ENCODE results near the gene PRELID1. TPM values are rescaled to one million over a fixed set of nuclear protein-coding genes. Genes with fewer than 3 reads are reported as not detected.
"Not testable (repeated sequence)": the region's sequence is repeated elsewhere in the genome, so short reads cannot be mapped to it uniquely, and the experiment has no call there.

The PRELID1 gene
- total and polyA plus RNA-seq, 4 donors = 57.2 to 104 (median 81.8) TPM

- 84 to 86% methylated on average over 21 of the region's 21 CpGs for whole genome bisulfite sequencing, 2 donors
- no peak overlapping the region for H3K4me3 ChIP-seq (ENCODE audit: low read length in 2 of 2)
- H3K36me3 ChIP-seq (ENCODE audit: control insufficient read depth in 1 of 2, insufficient read depth in 2 of 2, low read length in 1 of 2) = peaks cover 4 to 14% of the 10 kb centered on the region in 2 donors
- peak in 1 of 2 donors; percentile 49 for DNase-seq
- no peak overlapping the region for H3K27ac ChIP-seq (ENCODE audit: low read depth in 1 of 2, low read length in 2 of 2)
- H3K9me3 ChIP-seq (ENCODE audit: control insufficient read depth, low read length) = no peaks in the 10 kb centered on the region
- H3K4me1 ChIP-seq (ENCODE audit: control insufficient read depth in 1 of 2, insufficient read depth in 2 of 2, low read length in 2 of 2) = no peaks in the 10 kb centered on the region
- intact Hi-C loops (cut with DNase I) = no loop called here
- ATAC-seq (ENCODE audit: low FRiP score) = no peak
- H3K27me3 ChIP-seq (ENCODE audit: control insufficient read depth in 1 of 2, insufficient read depth in 2 of 2, low read length in 1 of 2) = no peaks in the 10 kb centered on the region
Observed at GRCh38 chr5:177334781-177335700, 31.4 kb downstream of the PRELID1 start.

GRCh38 chr5:177335701-177336065, 32.1 kb downstream of the PRELID1 start:
- Histone ChIP-seq H3K4me1 (ENCODE audit: control insufficient read depth in 1 of 2, insufficient read depth in 2 of 2, low read length in 2 of 2) (no peaks in the 10 kb centered on the region), H3K9me3 (ENCODE audit: control insufficient read depth, low read length) (no peaks in the 10 kb centered on the region), H3K4me3 (ENCODE audit: low read length in 2 of 2) (no peak overlapping the region), H3K27me3 (ENCODE audit: control insufficient read depth in 1 of 2, insufficient read depth in 2 of 2, low read length in 1 of 2) (no peaks in the 10 kb centered on the region), H3K36me3 (ENCODE audit: control insufficient read depth in 1 of 2, insufficient read depth in 2 of 2, low read length in 1 of 2) (peaks cover 4 to 14% of the 10 kb centered on the region in 2 donors), H3K27ac (ENCODE audit: low read depth in 1 of 2, low read length in 2 of 2) (no peak overlapping the region)
- intact Hi-C loops (cut with DNase I) = no loop called here
- DNase-seq (no peak), ATAC-seq (ENCODE audit: low FRiP score) (no peak)
- WGBS, 2 donors = 86 to 89% methylated on average over 7 of the region's 7 CpGs

- 70 to 73% methylated on average over 12 of the region's 12 CpGs for WGBS, 2 donors
- H3K9me3 ChIP-seq (ENCODE audit: control insufficient read depth, low read length) = no peaks in the 10 kb centered on the region
- H3K27ac ChIP-seq (ENCODE audit: low read depth in 1 of 2, low read length in 2 of 2) = no peak overlapping the region
- DNase-seq = no peak
- no peak for ATAC-seq (ENCODE audit: low FRiP score)
- H3K27me3 ChIP-seq (ENCODE audit: control insufficient read depth in 1 of 2, insufficient read depth in 2 of 2, low read length in 1 of 2) = no peaks in the 10 kb centered on the region
- peaks cover 4 to 12% of the 10 kb centered on the region in 2 donors for H3K36me3 ChIP-seq (ENCODE audit: control insufficient read depth in 1 of 2, insufficient read depth in 2 of 2, low read length in 1 of 2)
- no peaks in the 10 kb centered on the region for H3K4me1 ChIP-seq (ENCODE audit: control insufficient read depth in 1 of 2, insufficient read depth in 2 of 2, low read length in 2 of 2)
- H3K4me3 ChIP-seq (ENCODE audit: low read length in 2 of 2) = no peak overlapping the region
- intact Hi-C loops (cut with DNase I) = no loop called here
Observed at GRCh38 chr5:177336112-177336511, 32.5 kb downstream of the PRELID1 start.

- Histone ChIP-seq H3K9me3 (ENCODE audit: control insufficient read depth, low read length) (no peaks in the 10 kb centered on the region), H3K27ac (ENCODE audit: low read depth in 1 of 2, low read length in 2 of 2) (no peak overlapping the region), H3K4me1 (ENCODE audit: control insufficient read depth in 1 of 2, insufficient read depth in 2 of 2, low read length in 2 of 2) (no peaks in the 10 kb centered on the region), H3K4me3 (ENCODE audit: low read length in 2 of 2) (no peak overlapping the region), H3K36me3 (ENCODE audit: control insufficient read depth in 1 of 2, insufficient read depth in 2 of 2, low read length in 1 of 2) (peaks cover 4 to 12% of the 10 kb centered on the region in 2 donors), H3K27me3 (ENCODE audit: control insufficient read depth in 1 of 2, insufficient read depth in 2 of 2, low read length in 1 of 2) (no peaks in the 10 kb centered on the region)
- DNase-seq (no peak), ATAC-seq (ENCODE audit: low FRiP score) (no peak)
- intact Hi-C loops (cut with DNase I) = no loop called here
- WGBS, 2 donors = 93% methylated on average over 35 to 36 of the region's 36 CpGs
Observed at GRCh38 chr5:177336603-177337494, 33.2 kb downstream of the PRELID1 start.

GRCh38 chr5:177338251-177339106, 34.9 kb downstream of the PRELID1 start:
- H3K36me3 ChIP-seq (ENCODE audit: control insufficient read depth in 1 of 2, insufficient read depth in 2 of 2, low read length in 1 of 2) = peaks cover 4 to 13% of the 10 kb centered on the region in 2 donors
- 83 to 85% methylated on average over 22 of the region's 22 CpGs for WGBS, 2 donors
- no peak for ATAC-seq (ENCODE audit: low FRiP score)

GRCh38 chr5:177339107-177339638, 35.6 kb downstream of the PRELID1 start:
- ATAC-seq (ENCODE audit: low FRiP score) = peak; percentile 13
- H3K36me3 ChIP-seq (ENCODE audit: control insufficient read depth in 1 of 2, insufficient read depth in 2 of 2, low read length in 1 of 2) = peaks cover 4 to 12% of the 10 kb centered on the region in 2 donors
- intact Hi-C loops (cut with DNase I) = no loop called here

More at GRCh38 chr5:177338251-177339106, 34.9 kb downstream of the PRELID1 start:
- H3K9me3 ChIP-seq (ENCODE audit: control insufficient read depth, low read length) = no peaks in the 10 kb centered on the region
- H3K27ac ChIP-seq (ENCODE audit: low read depth in 1 of 2, low read length in 2 of 2) = no peak overlapping the region
- no peaks in the 10 kb centered on the region for H3K4me1 ChIP-seq (ENCODE audit: control insufficient read depth in 1 of 2, insufficient read depth in 2 of 2, low read length in 2 of 2)
- no peaks in the 10 kb centered on the region for H3K27me3 ChIP-seq (ENCODE audit: control insufficient read depth in 1 of 2, insufficient read depth in 2 of 2, low read length in 1 of 2)
- DNase-seq = no peak
- intact Hi-C loops (cut with DNase I) = no loop called here
- no peak overlapping the region for H3K4me3 ChIP-seq (ENCODE audit: low read length in 2 of 2)

GRCh38 chr5:177343000-177343399, 39.4 kb downstream of the PRELID1 start:
- H3K4me1 ChIP-seq (ENCODE audit: control insufficient read depth in 1 of 2, insufficient read depth in 2 of 2, low read length in 2 of 2); intact Hi-C loops (cut with DNase I); H3K4me3 ChIP-seq (ENCODE audit: low read length in 2 of 2); ATAC-seq (ENCODE audit: low FRiP score); H3K27ac ChIP-seq (ENCODE audit: low read depth in 1 of 2, low read length in 2 of 2); H3K36me3 ChIP-seq (ENCODE audit: control insufficient read depth in 1 of 2, insufficient read depth in 2 of 2, low read length in 1 of 2); H3K9me3 ChIP-seq (ENCODE audit: control insufficient read depth, low read length); H3K27me3 ChIP-seq (ENCODE audit: control insufficient read depth in 1 of 2, insufficient read depth in 2 of 2, low read length in 1 of 2): not testable (repeated sequence)
- peak in 1 of 2 donors; percentile 34 for DNase-seq
- WGBS, 2 donors = 91% methylated on average over 14 of the region's 14 CpGs

More at GRCh38 chr5:177339107-177339638, 35.6 kb downstream of the PRELID1 start:
- DNase-seq = no peak
- Histone ChIP-seq H3K27ac (ENCODE audit: low read depth in 1 of 2, low read length in 2 of 2) (no peak overlapping the region), H3K4me3 (ENCODE audit: low read length in 2 of 2) (no peak overlapping the region), H3K9me3 (ENCODE audit: control insufficient read depth, low read length) (no peaks in the 10 kb centered on the region), H3K27me3 (ENCODE audit: control insufficient read depth in 1 of 2, insufficient read depth in 2 of 2, low read length in 1 of 2) (no peaks in the 10 kb centered on the region), H3K4me1 (ENCODE audit: control insufficient read depth in 1 of 2, insufficient read depth in 2 of 2, low read length in 2 of 2) (no peaks in the 10 kb centered on the region)
- 78% methylated on average over 11 of the region's 11 CpGs for WGBS, 2 donors

GRCh38 chr5:177343777-177344176, 40.2 kb downstream of the PRELID1 start:
- ATAC-seq (ENCODE audit: low FRiP score) (no peak), DNase-seq (peak in 1 of 2 donors; percentile 16)
- Histone ChIP-seq H3K27ac (ENCODE audit: low read depth in 1 of 2, low read length in 2 of 2) (no peak overlapping the region), H3K4me1 (ENCODE audit: control insufficient read depth in 1 of 2, insufficient read depth in 2 of 2, low read length in 2 of 2) (no peaks in the 10 kb centered on the region), H3K4me3 (ENCODE audit: low read length in 2 of 2) (no peak overlapping the region), H3K27me3 (ENCODE audit: control insufficient read depth in 1 of 2, insufficient read depth in 2 of 2, low read length in 1 of 2) (no peaks in the 10 kb centered on the region), H3K9me3 (ENCODE audit: control insufficient read depth, low read length) (no peaks in the 10 kb centered on the region), H3K36me3 (ENCODE audit: control insufficient read depth in 1 of 2, insufficient read depth in 2 of 2, low read length in 1 of 2) (peaks cover 0 to 1% of the 10 kb centered on the region in 2 donors)
- intact Hi-C loops (cut with DNase I) = no loop called here
- WGBS, 2 donors = 95% methylated on average over 6 of the region's 6 CpGs
